SK-N-MC (cell line): Measurements from ENCODE around the gene PRICKLE2.

Source experiments
- EZH2 ChIP-seq: fragments of 200-600 bp; sonication (generic); IDR thresholded peaks from one replicate; pipeline ENCODE4 v1.6.1; 2017; ENCODE audit warnings: antibody characterized with exemption
- FOXP2 ChIP-seq: optimal IDR thresholded peaks from 2 replicates; pipeline ENCODE3; 2011; ENCODE audit warnings: mild to moderate bottlenecking, moderate library complexity; ENCODE audit not compliant: insufficient read depth; ENCODE audit errors: extremely low read length, control extremely low read depth
- POLR2AphosphoS5 ChIP-seq: IDR thresholded peaks from 2 replicates; pipeline ENCODE4 v1.6.1; 2012; ENCODE audit warnings: mild to moderate bottlenecking, low read depth, low read length, borderline replicate concordance

DNA sequence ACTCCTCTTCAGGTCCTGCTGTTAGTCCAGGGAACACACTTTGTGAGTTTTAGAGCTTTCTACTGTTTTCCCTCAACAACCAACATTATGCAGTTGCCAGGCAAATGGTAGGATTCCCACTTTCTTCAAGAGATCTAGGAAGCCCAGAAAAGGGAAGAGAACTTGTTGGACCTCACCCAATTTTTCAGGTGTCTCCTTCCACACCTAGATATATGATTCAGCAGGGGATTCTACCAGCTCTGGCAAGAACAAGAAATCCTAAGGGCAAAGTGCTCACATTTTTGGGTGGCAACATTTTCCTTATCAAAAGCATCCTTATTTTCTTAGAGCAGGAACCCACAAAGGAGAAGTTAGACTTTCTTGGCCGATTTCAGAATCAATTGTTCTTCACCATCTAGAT lies 57.4 kb downstream of the PRICKLE2 start:
- TF ChIP-seq EZH2 (no peak), POLR2AphosphoS5 (no peak), FOXP2 (no peak)
